ENCODE data around the gene C2CD2L. TPM values are rescaled to one million over a fixed set of nuclear protein-coding genes. Genes with fewer than 3 reads are reported as not detected.
"Not testable (repeated sequence)": the region's sequence is repeated elsewhere in the genome, so short reads cannot be mapped to it uniquely, and the experiment has no call there.

The C2CD2L gene
- total RNA-seq = 10 to 100 TPM; 20.1 to 20.8 TPM

DNA sequence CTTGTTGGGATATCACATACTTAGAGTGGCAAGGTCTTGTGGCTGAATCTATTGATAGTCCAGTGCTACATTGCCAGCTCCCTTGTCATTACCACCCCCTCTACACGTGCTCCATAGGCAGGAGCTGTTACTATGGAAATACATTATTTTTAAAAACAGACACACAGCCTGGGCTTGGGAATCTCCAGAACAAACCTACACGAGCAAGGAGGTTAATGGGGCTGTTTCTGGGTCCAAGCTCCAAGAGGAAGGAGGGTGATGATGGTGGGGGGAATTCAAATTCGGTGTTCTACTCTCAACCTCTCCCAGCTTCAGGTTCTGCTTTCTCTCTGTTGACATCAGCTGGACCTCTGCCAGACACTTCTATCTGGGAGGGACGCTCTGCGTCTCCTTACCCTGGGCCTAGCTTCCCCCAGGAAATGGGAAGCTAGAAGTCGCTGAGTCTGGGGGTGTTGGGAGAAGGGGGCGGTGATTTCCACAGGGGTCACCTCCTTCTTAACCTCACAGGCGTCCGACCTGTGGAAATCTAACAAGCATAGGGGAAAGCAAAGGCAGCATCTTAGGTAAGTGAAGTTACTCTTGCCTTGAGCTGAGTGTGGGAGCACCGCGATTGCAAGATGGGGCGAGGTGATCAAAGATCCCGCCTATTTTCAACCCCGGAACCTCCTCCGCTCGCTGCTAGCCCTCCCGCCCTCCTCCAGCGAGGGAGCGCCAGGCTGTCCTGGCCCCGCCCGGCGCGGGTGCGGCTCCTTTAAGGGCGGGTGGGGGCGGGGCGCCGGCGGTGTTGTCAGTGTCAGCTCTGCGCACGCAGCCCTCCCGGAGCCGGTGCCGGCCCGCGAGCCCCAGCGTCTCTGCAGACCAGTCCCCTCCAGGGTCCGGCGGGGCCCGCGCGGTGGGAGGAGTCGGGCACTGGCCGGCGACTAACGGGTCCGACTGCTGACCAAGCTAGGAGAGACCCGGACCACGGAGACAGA lies at the start of gene C2CD2L:
TSS of gene C2CD2L (plus strand) at position 781 of the 974 bp plus-strand sequence. CDS start 398 bp downstream, outside the sequence.
- peaks cover 38% of the 10 kb centered on the region for H3K4me1 Mint-ChIP-seq (ENCODE audit: low read depth)
- intact Hi-C loops (cut with micrococcal nuclease) = loop anchor here (1.0 to 10.0 kb wide), 6 partner anchors 8 to 882 kb away; partner anchors contain the start of genes HINFP, JAML, RPS25 and TRAPPC4
- CTCF ChIA-PET = interaction anchor here (0.6 to 2.0 kb wide), 9 partner anchors 11 to 178 kb away, joined by 3 to 7 read pairs (median 4); partner anchors contain the start of genes CBL, HINFP and SLC37A4
- no peaks in the 10 kb centered on the region for H3K9me3 Mint-ChIP-seq
- H3K4me3 Mint-ChIP-seq = peak within 1 kb of the TSS; percentile 93
- peak within 1 kb of the TSS; percentile 95 for H3K27ac Mint-ChIP-seq
- H3K27me3 Mint-ChIP-seq (ENCODE audit: low read depth) = no peaks in the 10 kb centered on the region
- peak; percentile 94 for DNase-seq
- H3K36me3 Mint-ChIP-seq (ENCODE audit: low read depth) = peaks cover 4% of the 10 kb centered on the region

- intact Hi-C loops (cut with micrococcal nuclease); H3K9me3 Mint-ChIP-seq; H3K27me3 Mint-ChIP-seq (ENCODE audit: low read depth); H3K4me3 Mint-ChIP-seq; CTCF ChIA-PET; DNase-seq; H3K27ac Mint-ChIP-seq: not testable (repeated sequence)
- Mint-ChIP-seq H3K4me1 (ENCODE audit: low read depth) (peaks cover 37% of the 10 kb centered on the region), H3K36me3 (ENCODE audit: low read depth) (peaks cover 12% of the 10 kb centered on the region)
Observed at GRCh38 chr11:119059128-119059527, 48.0 kb upstream of the C2CD2L start.

- CTCF ChIA-PET = interaction anchor here (1.1 kb wide), 1 partner anchor 30 kb away, joined by 3 read pairs; no protein-coding TSS in a partner anchor
- Mint-ChIP-seq H3K27me3 (ENCODE audit: low read depth) (no peaks in the 10 kb centered on the region), H3K4me1 (ENCODE audit: low read depth) (peaks cover 30% of the 10 kb centered on the region), H3K4me3 (no peak overlapping the region), H3K9me3 (no peaks in the 10 kb centered on the region), H3K27ac (no peak overlapping the region), H3K36me3 (ENCODE audit: low read depth) (peaks cover 3% of the 10 kb centered on the region)
- intact Hi-C loops (cut with micrococcal nuclease) = no loop called here
- DNase-seq = no peak
Observed at GRCh38 chr11:119061256-119061655, 45.9 kb upstream of the C2CD2L start.

- Mint-ChIP-seq H3K27ac (no peak overlapping the region), H3K27me3 (ENCODE audit: low read depth) (no peaks in the 10 kb centered on the region), H3K4me3 (no peak overlapping the region), H3K4me1 (ENCODE audit: low read depth) (peaks cover 34% of the 10 kb centered on the region), H3K9me3 (no peaks in the 10 kb centered on the region), H3K36me3 (ENCODE audit: low read depth) (peaks cover 2% of the 10 kb centered on the region)
- intact Hi-C loops (cut with micrococcal nuclease) = no loop called here
- CTCF ChIA-PET = interaction anchor here (0.9 kb wide), 2 partner anchors 44 to 203 kb away, joined by 4 read pairs; no protein-coding TSS in a partner anchor
- no peak for DNase-seq
Observed at GRCh38 chr11:119062779-119063178, 44.4 kb upstream of the C2CD2L start.

DNA sequence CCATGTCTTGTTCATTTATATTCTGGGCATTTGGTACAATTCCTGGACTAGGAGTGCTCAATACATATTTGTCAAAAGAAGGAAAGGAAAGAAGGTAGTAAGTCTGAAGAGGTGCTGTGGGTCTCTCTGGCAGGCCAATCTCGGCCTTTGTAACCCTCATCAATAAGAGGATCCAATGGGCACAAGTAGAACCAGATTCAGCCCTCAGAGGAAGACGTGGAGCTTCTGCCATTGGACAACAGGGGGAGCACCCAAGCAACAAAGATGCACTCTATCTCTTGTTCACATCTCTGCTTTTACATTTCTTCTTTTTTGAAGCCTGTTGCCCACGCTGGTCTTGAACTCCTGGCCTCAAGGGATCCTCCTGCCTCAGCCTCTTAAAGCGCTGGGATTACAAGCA lies 41.8 kb upstream of the C2CD2L start:
- H3K36me3 Mint-ChIP-seq (ENCODE audit: low read depth) = peaks cover 5% of the 10 kb centered on the region
- H3K4me1 Mint-ChIP-seq (ENCODE audit: low read depth) = peaks cover 40% of the 10 kb centered on the region
- H3K27me3 Mint-ChIP-seq (ENCODE audit: low read depth) = no peaks in the 10 kb centered on the region
- peak; percentile 70 for DNase-seq
- intact Hi-C loops (cut with micrococcal nuclease) = loop anchor here (1.0 kb wide), 2 partner anchors 132 to 258 kb away; no protein-coding TSS in a partner anchor
- CTCF ChIA-PET = interaction anchor here (0.7 to 1.1 kb wide), 4 partner anchors 9 to 44 kb away, joined by 3 to 4 read pairs (median 3); no protein-coding TSS in a partner anchor
- peak overlapping the region; percentile 3 for H3K27ac Mint-ChIP-seq
- no peak overlapping the region for H3K4me3 Mint-ChIP-seq
- H3K9me3 Mint-ChIP-seq = no peaks in the 10 kb centered on the region

GRCh38 chr11:119067371-119068222 lies 39.5 kb upstream of the C2CD2L start, which contains the start of gene VPS11:
Gene VPS11 (plus strand): TSS chr11:119067818. CDS start chr11:119067824, 6 bp downstream.
- intact Hi-C loops (cut with micrococcal nuclease) = loop anchor here (1.0 kb wide), 8 partner anchors 10 to 217 kb away; partner anchors contain the start of genes DPAGT1, HYOU1, NLRX1 and RPS25
- Mint-ChIP-seq H3K9me3 (no peaks in the 10 kb centered on the region), H3K27ac (peak within 1 kb of the TSS; percentile 96), H3K4me1 (ENCODE audit: low read depth) (peaks cover 37% of the 10 kb centered on the region), H3K4me3 (peak within 1 kb of the TSS; percentile 91), H3K36me3 (ENCODE audit: low read depth) (peaks cover 5% of the 10 kb centered on the region), H3K27me3 (ENCODE audit: low read depth) (no peaks in the 10 kb centered on the region)
- DNase-seq = peak; percentile 99
- CTCF ChIA-PET = interaction anchor here (0.7 to 2.2 kb wide), 12 partner anchors 12 to 289 kb away, joined by 3 to 13 read pairs (median 4); partner anchors contain the start of gene HMBS

- H3K4me3 Mint-ChIP-seq = no peak overlapping the region
- intact Hi-C loops (cut with micrococcal nuclease) = no loop called here
- DNase-seq = no peak
- H3K4me1 Mint-ChIP-seq (ENCODE audit: low read depth) = no peaks in the 10 kb centered on the region
- no peaks in the 10 kb centered on the region for H3K9me3 Mint-ChIP-seq
- CTCF ChIA-PET = no interaction called here
- H3K27ac Mint-ChIP-seq = no peak overlapping the region
- H3K27me3 Mint-ChIP-seq (ENCODE audit: low read depth) = no peaks in the 10 kb centered on the region
- peaks cover 11% of the 10 kb centered on the region for H3K36me3 Mint-ChIP-seq (ENCODE audit: low read depth)
Observed at GRCh38 chr11:119077839-119078238, 29.3 kb upstream of the C2CD2L start.

GRCh38 chr11:119078675-119079420 lies 28.3 kb upstream of the C2CD2L start:
- CTCF ChIA-PET = no interaction called here
- peaks cover 8% of the 10 kb centered on the region for H3K36me3 Mint-ChIP-seq (ENCODE audit: low read depth)
- no peaks in the 10 kb centered on the region for H3K27me3 Mint-ChIP-seq (ENCODE audit: low read depth)
- H3K9me3 Mint-ChIP-seq = no peaks in the 10 kb centered on the region
- no peak overlapping the region for H3K4me3 Mint-ChIP-seq
- intact Hi-C loops (cut with micrococcal nuclease) = no loop called here
- no peaks in the 10 kb centered on the region for H3K4me1 Mint-ChIP-seq (ENCODE audit: low read depth)
- DNase-seq = no peak
- no peak overlapping the region for H3K27ac Mint-ChIP-seq

GRCh38 chr11:119081682-119082260 lies 25.4 kb upstream of the C2CD2L start:
- H3K27ac Mint-ChIP-seq = no peak overlapping the region
- no peaks in the 10 kb centered on the region for H3K27me3 Mint-ChIP-seq (ENCODE audit: low read depth)
- H3K4me1 Mint-ChIP-seq (ENCODE audit: low read depth) = peaks cover 17% of the 10 kb centered on the region
- intact Hi-C loops (cut with micrococcal nuclease) = no loop called here
- CTCF ChIA-PET = interaction anchor here (1.0 to 1.6 kb wide), 2 partner anchors 10 to 14 kb away, joined by 4 to 5 read pairs; partner anchors contain the start of gene VPS11
- no peaks in the 10 kb centered on the region for H3K9me3 Mint-ChIP-seq
- H3K4me3 Mint-ChIP-seq = no peak overlapping the region
- no peak for DNase-seq
- H3K36me3 Mint-ChIP-seq (ENCODE audit: low read depth) = peaks cover 7% of the 10 kb centered on the region

GRCh38 chr11:119084663-119085436 lies 22.3 kb upstream of the C2CD2L start, which contains the start of gene HMBS:
Gene HMBS (plus strand): TSS chr11:119084881. CDS start chr11:119085034, 153 bp downstream.
- peak; percentile 94 for DNase-seq
- Mint-ChIP-seq H3K36me3 (ENCODE audit: low read depth) (peaks cover 6% of the 10 kb centered on the region), H3K27ac (peak within 1 kb of the TSS; percentile 96), H3K4me1 (ENCODE audit: low read depth) (peaks cover 21% of the 10 kb centered on the region), H3K4me3 (peak within 1 kb of the TSS; percentile 98), H3K27me3 (ENCODE audit: low read depth) (no peaks in the 10 kb centered on the region), H3K9me3 (no peaks in the 10 kb centered on the region)
- CTCF ChIA-PET = interaction anchor here (0.9 to 2.1 kb wide), 6 partner anchors 10 to 236 kb away, joined by 3 to 8 read pairs (median 4); partner anchors contain the start of gene VPS11
- intact Hi-C loops (cut with micrococcal nuclease) = loop anchor here (1.0 to 2.0 kb wide), 6 partner anchors 10 to 55 kb away; partner anchors contain the start of genes C2CD2L, DPAGT1, HYOU1 and SLC37A4
